Measurements from ENCODE around the gene TEKT3. TPM values are rescaled to one million over a fixed set of nuclear protein-coding genes. Genes with fewer than 3 reads are reported as not detected.

Gene TEKT3
- total and polyA plus RNA-seq, 7 donors, result 0.05 to 0.97 (median 0.38) TPM; not detected in 3

DNA sequence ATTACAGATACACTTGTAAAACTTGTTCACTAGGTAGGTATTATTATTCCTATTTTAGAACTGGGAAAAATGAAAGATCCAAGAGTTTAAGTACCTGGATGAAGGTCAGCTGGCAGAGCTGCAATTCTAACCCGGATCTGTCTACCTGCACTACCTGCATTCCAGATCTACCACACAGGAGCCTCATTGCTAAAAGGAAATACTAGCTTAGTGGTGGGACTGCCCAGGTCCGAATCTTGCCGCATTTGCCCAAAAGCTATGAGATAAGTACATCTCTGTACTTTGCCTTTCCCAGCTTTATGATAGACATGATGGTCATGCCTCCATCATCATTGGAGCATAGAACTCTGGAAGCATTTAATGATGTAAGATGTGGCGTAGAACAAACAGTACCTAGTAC, 36.8 kb upstream of the TEKT3 start:
- no peaks in the 10 kb centered on the region for H3K9me3 ChIP-seq
- intact Hi-C loops (cut with DNase I), result no loop called here
- ATAC-seq, result no peak
- H3K4me3 ChIP-seq, result no peak overlapping the region
- no peak for DNase-seq
- H3K4me1 ChIP-seq, result no peaks in the 10 kb centered on the region
- H3K27me3 ChIP-seq (ENCODE audit: insufficient read depth in 3 of 3, low read length in 2 of 3), result no peaks in the 10 kb centered on the region
- no peak overlapping the region for H3K27ac ChIP-seq
- TF ChIP-seq, protein P1, sequence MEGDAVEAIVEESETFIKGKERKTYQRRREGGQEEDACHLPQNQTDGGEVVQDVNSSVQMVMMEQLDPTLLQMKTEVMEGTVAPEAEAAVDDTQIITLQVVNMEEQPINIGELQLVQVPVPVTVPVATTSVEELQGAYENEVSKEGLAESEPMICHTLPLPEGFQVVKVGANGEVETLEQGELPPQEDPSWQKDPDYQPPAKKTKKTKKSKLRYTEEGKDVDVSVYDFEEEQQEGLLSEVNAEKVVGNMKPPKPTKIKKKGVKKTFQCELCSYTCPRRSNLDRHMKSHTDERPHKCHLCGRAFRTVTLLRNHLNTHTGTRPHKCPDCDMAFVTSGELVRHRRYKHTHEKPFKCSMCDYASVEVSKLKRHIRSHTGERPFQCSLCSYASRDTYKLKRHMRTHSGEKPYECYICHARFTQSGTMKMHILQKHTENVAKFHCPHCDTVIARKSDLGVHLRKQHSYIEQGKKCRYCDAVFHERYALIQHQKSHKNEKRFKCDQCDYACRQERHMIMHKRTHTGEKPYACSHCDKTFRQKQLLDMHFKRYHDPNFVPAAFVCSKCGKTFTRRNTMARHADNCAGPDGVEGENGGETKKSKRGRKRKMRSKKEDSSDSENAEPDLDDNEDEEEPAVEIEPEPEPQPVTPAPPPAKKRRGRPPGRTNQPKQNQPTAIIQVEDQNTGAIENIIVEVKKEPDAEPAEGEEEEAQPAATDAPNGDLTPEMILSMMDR (IDR thresholded peaks at IDR 0.05), result no peak
- no peaks in the 10 kb centered on the region for H3K36me3 ChIP-seq (ENCODE audit: insufficient read depth in 1 of 2, low read depth in 1 of 2)
- WGBS, 3 donors, result 93 to 94% (median 94%) methylated on average over 4 of the region's 4 CpGs

GRCh38 chr17:15377616-15378015, 36.2 kb upstream of the TEKT3 start:
- no peak overlapping the region for H3K4me3 ChIP-seq
- no peaks in the 10 kb centered on the region for H3K4me1 ChIP-seq
- H3K36me3 ChIP-seq (ENCODE audit: insufficient read depth in 1 of 2, low read depth in 1 of 2), result no peaks in the 10 kb centered on the region
- H3K27ac ChIP-seq, result no peak overlapping the region
- H3K9me3 ChIP-seq, result no peaks in the 10 kb centered on the region
- TF ChIP-seq, protein P1 (IDR thresholded peaks at IDR 0.05), result no peak
- ATAC-seq (no peak), DNase-seq (no peak)
- intact Hi-C loops (cut with DNase I), result no loop called here
- no peaks in the 10 kb centered on the region for H3K27me3 ChIP-seq (ENCODE audit: insufficient read depth in 3 of 3, low read length in 2 of 3)
- 29 to 54% (median 45%) methylated on average over 6 of the region's 6 CpGs for WGBS, 3 donors

GRCh38 chr17:15377200-15377599, 35.8 kb upstream of the TEKT3 start:
- WGBS, 3 donors, result 63 to 81% (median 70%) methylated on average over 4 of the region's 4 CpGs
- H3K27ac ChIP-seq, result no peak overlapping the region
- no peak overlapping the region for H3K4me3 ChIP-seq
- H3K36me3 ChIP-seq (ENCODE audit: insufficient read depth in 1 of 2, low read depth in 1 of 2), result no peaks in the 10 kb centered on the region
- intact Hi-C loops (cut with DNase I), result no loop called here
- TF ChIP-seq, protein P1 (IDR thresholded peaks at IDR 0.05), result no peak
- no peaks in the 10 kb centered on the region for H3K4me1 ChIP-seq
- no peak for DNase-seq
- no peaks in the 10 kb centered on the region for H3K9me3 ChIP-seq
- no peaks in the 10 kb centered on the region for H3K27me3 ChIP-seq (ENCODE audit: insufficient read depth in 3 of 3, low read length in 2 of 3)
- ATAC-seq, result no peak

DNA sequence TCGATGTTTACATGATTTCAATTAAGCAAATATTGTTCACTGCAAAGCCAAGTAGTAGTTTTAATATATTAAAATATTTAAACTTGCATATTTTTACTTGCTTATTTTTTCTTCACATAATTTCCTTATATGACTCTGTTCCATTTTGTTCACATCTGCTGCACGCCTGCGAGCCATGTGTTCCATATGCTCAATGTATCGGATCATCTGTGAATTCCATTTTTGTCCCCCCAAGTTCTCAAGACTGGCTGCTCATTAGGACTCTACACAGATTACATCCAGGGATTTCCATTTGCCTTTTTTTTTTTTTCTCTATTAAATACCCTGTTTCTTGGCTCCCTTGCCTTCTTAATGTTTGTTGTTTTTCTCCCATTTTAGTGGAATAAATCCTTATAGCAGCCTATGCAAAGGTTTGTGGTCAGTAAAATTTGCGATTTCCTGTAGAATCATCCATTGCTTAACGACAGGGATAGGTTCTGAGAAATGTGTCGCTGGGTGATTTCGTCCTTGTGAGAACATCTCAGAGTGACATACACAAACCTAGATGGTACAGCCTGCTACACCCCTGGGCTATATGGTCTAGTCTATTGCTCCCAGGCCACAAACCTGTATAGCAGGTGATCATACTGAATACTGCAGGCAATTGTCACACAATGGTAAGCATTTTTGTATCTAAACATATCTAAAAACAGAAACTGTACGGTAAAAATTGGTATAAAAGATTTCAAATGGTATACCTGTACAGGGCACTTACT, 30.2 kb upstream of the TEKT3 start:
- no peak overlapping the region for H3K27ac ChIP-seq
- intact Hi-C loops (cut with DNase I), result no loop called here
- 76 to 95% (median 92%) methylated on average over 9 of the region's 9 CpGs for WGBS, 3 donors
- no peaks in the 10 kb centered on the region for H3K36me3 ChIP-seq (ENCODE audit: insufficient read depth in 1 of 2, low read depth in 1 of 2)
- H3K27me3 ChIP-seq (ENCODE audit: insufficient read depth in 3 of 3, low read length in 2 of 3), result no peaks in the 10 kb centered on the region
- no peak for ATAC-seq
- no peaks in the 10 kb centered on the region for H3K4me1 ChIP-seq
- DNase-seq, result no peak
- TF ChIP-seq, protein P1 (IDR thresholded peaks at IDR 0.05), result no peak
- no peak overlapping the region for H3K4me3 ChIP-seq
- H3K9me3 ChIP-seq, result no peaks in the 10 kb centered on the region

- no peak for DNase-seq
- TF ChIP-seq, protein P1 (IDR thresholded peaks at IDR 0.05), result no peak
- ATAC-seq, result no peak
- Histone ChIP-seq H3K36me3 (ENCODE audit: insufficient read depth in 1 of 2, low read depth in 1 of 2) (no peaks in the 10 kb centered on the region), H3K4me1 (no peaks in the 10 kb centered on the region), H3K4me3 (no peak overlapping the region), H3K27ac (no peak overlapping the region), H3K27me3 (ENCODE audit: insufficient read depth in 3 of 3, low read length in 2 of 3) (no peaks in the 10 kb centered on the region), H3K9me3 (no peaks in the 10 kb centered on the region)
- intact Hi-C loops (cut with DNase I), result no loop called here
- 74 to 82% (median 78%) methylated on average over 2 of the region's 2 CpGs for WGBS, 3 donors
These were observed 27.2 kb upstream of the TEKT3 start for GRCh38 chr17:15368600-15368999.
